OCI-LY3 (cell line): ENCODE measurements around the gene FAM13A.

ENCODE experiments used
- EZH2phosphoT487 ChIP-seq: fragments of 200-600 bp; shearing (Covaris generic); IDR thresholded peaks from 2 replicates; pipeline ENCODE4 v1.6.1; 2018; ENCODE audit warnings: antibody characterized with exemption, mixed run types, low read depth
- TF ChIP-seq, protein P1 (sequence below): fragments of 200-600, 300-600 bp; sonication (generic); IDR thresholded peaks from 2 replicates; pipeline ENCODE4 v1.5.1; 2014; ENCODE audit warnings: antibody characterized with exemption, low read length, low read depth

DNA sequence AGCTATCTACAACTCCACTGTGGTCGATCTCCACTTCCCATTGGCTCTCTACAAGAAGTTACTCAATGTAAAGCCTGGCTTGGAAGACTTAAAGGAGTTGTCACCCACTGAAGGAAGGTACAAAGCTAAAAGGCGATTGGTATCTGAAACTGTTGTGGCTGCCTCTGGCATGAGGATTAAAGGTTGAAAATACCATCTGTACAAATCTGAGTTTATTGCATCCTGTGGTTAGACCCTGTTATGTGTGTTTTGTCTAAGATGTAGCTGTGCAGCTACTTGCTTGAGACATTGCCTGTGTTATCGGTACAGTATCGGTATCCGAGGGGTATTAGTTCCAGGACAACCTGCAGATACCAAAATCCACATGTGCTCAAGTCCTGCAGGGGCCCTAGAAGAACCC is 375.8 kb downstream of the FAM13A start:
- TF ChIP-seq, protein P1, sequence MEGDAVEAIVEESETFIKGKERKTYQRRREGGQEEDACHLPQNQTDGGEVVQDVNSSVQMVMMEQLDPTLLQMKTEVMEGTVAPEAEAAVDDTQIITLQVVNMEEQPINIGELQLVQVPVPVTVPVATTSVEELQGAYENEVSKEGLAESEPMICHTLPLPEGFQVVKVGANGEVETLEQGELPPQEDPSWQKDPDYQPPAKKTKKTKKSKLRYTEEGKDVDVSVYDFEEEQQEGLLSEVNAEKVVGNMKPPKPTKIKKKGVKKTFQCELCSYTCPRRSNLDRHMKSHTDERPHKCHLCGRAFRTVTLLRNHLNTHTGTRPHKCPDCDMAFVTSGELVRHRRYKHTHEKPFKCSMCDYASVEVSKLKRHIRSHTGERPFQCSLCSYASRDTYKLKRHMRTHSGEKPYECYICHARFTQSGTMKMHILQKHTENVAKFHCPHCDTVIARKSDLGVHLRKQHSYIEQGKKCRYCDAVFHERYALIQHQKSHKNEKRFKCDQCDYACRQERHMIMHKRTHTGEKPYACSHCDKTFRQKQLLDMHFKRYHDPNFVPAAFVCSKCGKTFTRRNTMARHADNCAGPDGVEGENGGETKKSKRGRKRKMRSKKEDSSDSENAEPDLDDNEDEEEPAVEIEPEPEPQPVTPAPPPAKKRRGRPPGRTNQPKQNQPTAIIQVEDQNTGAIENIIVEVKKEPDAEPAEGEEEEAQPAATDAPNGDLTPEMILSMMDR, result no peak
- no peak for TF ChIP-seq EZH2phosphoT487
